Heart right ventricle (tissue), 16 donors: ENCODE measurements around the gene CSNK2A2. TPM values are rescaled to one million over a fixed set of nuclear protein-coding genes. Genes with fewer than 3 reads are reported as not detected.
A peak's percentile ranks its signal among the peaks of the same experiment; 100 is the strongest.

ENCODE experiments used
- ATAC-seq, 8 donors: fragments of 200-7000 bp; cut with Tn5 transposase; one replicate each; pipeline ENCODE4 v1.9.1; 2020; ENCODE audit warnings: mild to moderate bottlenecking in 8 of 8, moderate library complexity in 8 of 8, moderate number of reproducible peaks in 1 of 8
- DNase-seq, 2 donors: peaks; one replicate each; pipeline ENCODE4 v3.0.0-alpha.2; 2020
- H3K27ac ChIP-seq, 10 donors: fragments of 200-600 bp; sonication (generic) in 2 of 10; one replicate each; pipeline versions ENCODE4 v1.5.0 to v1.8.0; 2020 to 2022; ENCODE audit warnings: mild to moderate bottlenecking in 3 of 10
- H3K27me3 ChIP-seq, 7 donors: fragments of 200-600 bp; one replicate each; pipeline ENCODE4 v1.8.0; 2021 to 2022; ENCODE audit warnings: mild to moderate bottlenecking in 2 of 7
- H3K36me3 ChIP-seq, 9 donors: fragments of 200-600 bp; sonication (generic) in 1 of 9; one replicate each; pipeline versions ENCODE4 v1.5.0 to v1.8.0; 2020 to 2022; ENCODE audit warnings: mild to moderate bottlenecking in 2 of 9
- H3K4me1 ChIP-seq, 9 donors: fragments of 200-600 bp; sonication (generic) in 1 of 9; one replicate each; pipeline versions ENCODE4 v1.5.0 to v1.8.0; 2020 to 2022; ENCODE audit warnings: mild to moderate bottlenecking in 4 of 9
- H3K4me3 ChIP-seq, 10 donors: fragments of 200-600 bp; sonication (generic) in 2 of 10; one replicate each; pipeline versions ENCODE4 v1.5.0 to v1.8.0; 2020 to 2022; ENCODE audit warnings: mild to moderate bottlenecking in 7 of 10, moderate library complexity in 2 of 10
- H3K9me3 ChIP-seq, 11 donors: fragments of 200-600 bp in 10 of 11; sonication (generic) in 2 of 11; one replicate each; pipeline versions ENCODE4 v1.5.0 to v1.8.0; 2013 to 2022; ENCODE audit warnings: mild to moderate bottlenecking in 2 of 11, control low read depth in 1 of 11, moderate library complexity in 1 of 11
- CTCF ChIP-seq, 9 donors: fragments of 200-600 bp; sonication (generic) in 2 of 9; IDR thresholded peaks; one replicate each; pipeline versions ENCODE4 v1.5.0 to v1.8.0; 2021 to 2022; ENCODE audit warnings: antibody characterized with exemption in 9 of 9, mild to moderate bottlenecking in 5 of 9, moderate library complexity in 1 of 9
- WGBS, 2 donors: extraction: QIAGEN DNeasy Blood & Tissue Kit; methylation state at CpG; one replicate each; pipeline ENCODE4 v1.1.7; 2013; ENCODE audit warnings: inconsistent platforms in 1 of 2; 5-methylcytosine and 5-hydroxymethylcytosine counted together
- intact Hi-C, 10 donors: fragments of 100-400 bp; cut with DNase I; formaldehyde crosslinking; loops; one replicate each; pipeline versions ENCODE4 v1.11.1 to v1.14.2; 2022
- polyA plus RNA-seq, 2 donors: library from polyadenylated mRNA; stranded (reverse); fragments of 200-250 nt; gene quantifications; one replicate each; pipeline ENCODE4 v1.2.3, GENCODE V29; 2013
- total RNA-seq, 10 donors: library from RNA; stranded (reverse); fragmentation: NEBNext Ultra II Directional in 3 of 10; extraction: Animal tissue kit (Norgen Biotek cat#: 25700) in 3 of 10; gene quantifications; one replicate each; pipeline versions ENCODE4 v1.2.1 to v1.2.4, GENCODE V29; 2021 to 2023
- donor health status: Arrhythmogenic right ventricular cardiomyopathy.
- donor health status: ischemic (EF 13 %, LVEDD 7.1; RV severe dilation, severe dysfunction).
- donor health status: healthy with polysubstance abuse.
- donor health status: DM: no; HTN: yes; CAD: no.
- donor health status: DM: no; HTN: no; CAD: no.
- donor health status: ischemic (EF 25% LVEDD 6.9; RV normal size, moderate dysfunction).
- donor health status: ischemic (EF 25% LVEDD 5.7; RV mildly dilated, moderate dysfunction).
- donor health status: healthy.
- donor health status: DM: yes; HTN: yes; CAD: no.
- donor health status: Ischemic cardiomyopathy.
- donor health status: ischemic (EF 35%, LVEDD 5.7; RV mildly dilated, moderate dysfunction).
- donor health status: nonischemic (EF 11% LVEDD 7.7; RV severe dilation, severe dysfunction).
- donor health status: DM: yes; HTN: yes; CAD: no.
- donor health status: PGD.
- donor health status: ischemic (EF 29% LVEDD 5.4; RV normal size, mild dysfunction).
- donor health status: nonischemic (EF 23%, LVEDD 6.1; RV moderate dilation, normal function).

The CSNK2A2 gene
- total and polyA plus RNA-seq, 12 donors, result 20.9 to 48.3 (median 35.2) TPM

- intact Hi-C loops, result no loop called here
- no peak for ATAC-seq
- Histone ChIP-seq H3K9me3 (no peaks in the 10 kb centered on the region), H3K4me3 (no peak overlapping the region), H3K36me3 (peaks cover 0 to 97% (median 17%) of the 10 kb centered on the region in 9 donors), H3K27me3 (no peaks in the 10 kb centered on the region), H3K27ac (no peak overlapping the region), H3K4me1 (peaks cover 0 to 13% (median 0%) of the 10 kb centered on the region in 9 donors)
- 89 to 94% methylated on average over 1 of the region's 1 CpG for WGBS, 2 donors
- TF ChIP-seq CTCF (IDR thresholded peaks at IDR 0.05), result no peak
- no peak for DNase-seq
Measured at GRCh38 chr16:58177353-58177710, 20.6 kb downstream of the CSNK2A2 start.

GRCh38 chr16:58176608-58177352 is 21.1 kb downstream of the CSNK2A2 start:
- H3K9me3 ChIP-seq, result no peaks in the 10 kb centered on the region
- no peak for TF ChIP-seq CTCF (IDR thresholded peaks at IDR 0.05)
- 81 to 83% methylated on average over 5 of the region's 5 CpGs for WGBS, 2 donors
- H3K27ac ChIP-seq, result no peak overlapping the region
- H3K4me1 ChIP-seq, result peaks cover 0 to 13% (median 0%) of the 10 kb centered on the region in 9 donors
- DNase-seq (no peak), ATAC-seq (peak in 4 of 8 donors; percentile 37 to 70 (median 56))
- intact Hi-C loops, result no loop called here
- H3K27me3 ChIP-seq, result no peaks in the 10 kb centered on the region
- no peak overlapping the region for H3K4me3 ChIP-seq
- peaks cover 0 to 97% (median 17%) of the 10 kb centered on the region in 9 donors for H3K36me3 ChIP-seq

- intact Hi-C loops, result no loop called here
- no peak for DNase-seq
- Histone ChIP-seq H3K27me3 (no peaks in the 10 kb centered on the region), H3K9me3 (no peaks in the 10 kb centered on the region), H3K4me1 (peaks cover 0 to 7% (median 0%) of the 10 kb centered on the region in 9 donors), H3K27ac (no peak overlapping the region), H3K36me3 (peaks cover 0 to 99% (median 41%) of the 10 kb centered on the region in 9 donors), H3K4me3 (no peak overlapping the region)
- TF ChIP-seq CTCF (IDR thresholded peaks at IDR 0.05), result no peak
- ATAC-seq, result no peak
- whole genome bisulfite sequencing, 2 donors, result 98% methylated on average over 2 of the region's 2 CpGs
Measured at GRCh38 chr16:58170223-58170622, 27.7 kb downstream of the CSNK2A2 start.

GRCh38 chr16:58160855-58161254 is 37.1 kb downstream of the CSNK2A2 start:
- intact Hi-C loops, result no loop called here
- WGBS, 2 donors, result 66 to 76% methylated on average over 3 of the region's 3 CpGs
- Histone ChIP-seq H3K36me3 (peaks cover 0 to 95% (median 52%) of the 10 kb centered on the region in 9 donors), H3K9me3 (no peaks in the 10 kb centered on the region), H3K4me1 (peaks cover 0 to 13% (median 0%) of the 10 kb centered on the region in 9 donors), H3K4me3 (no peak overlapping the region), H3K27me3 (no peaks in the 10 kb centered on the region), H3K27ac (no peak overlapping the region)
- DNase-seq (no peak), ATAC-seq (no peak)
- TF ChIP-seq CTCF (IDR thresholded peaks at IDR 0.05), result no peak
